ENCODE measurements around the gene PARG. TPM values are rescaled to one million over a fixed set of nuclear protein-coding genes. Genes with fewer than 3 reads are reported as not detected.

Gene PARG
- polyA plus RNA-seq, 1 donor (not counting 4 experiments of a cell fraction or from before 2014, with no cell fraction given): 18.6 TPM

DNA sequence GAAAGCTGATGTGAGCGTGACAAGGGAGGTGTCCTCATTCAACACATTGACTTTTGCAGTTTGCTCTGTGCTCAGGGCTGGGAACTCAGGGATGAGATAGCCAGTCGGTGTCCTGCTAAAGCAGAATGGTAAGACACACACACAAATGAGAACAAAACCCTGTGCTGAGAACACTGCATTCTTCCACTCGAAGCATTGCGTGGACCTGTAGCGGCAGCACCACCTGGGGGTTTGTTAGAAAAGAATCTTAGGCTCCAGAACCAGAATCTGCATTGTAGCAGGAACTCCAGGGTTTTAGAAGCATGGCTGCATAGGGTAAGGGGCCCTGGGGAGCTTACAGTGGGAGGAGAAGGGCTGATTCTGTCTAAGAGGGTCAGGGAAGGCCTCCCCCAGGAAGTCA is 158.2 kb downstream of the PARG start:
- H2AFZ ChIP-seq (ENCODE audit: control insufficient read depth, low read length): no peak overlapping the region
- peaks cover 5% of the 10 kb centered on the region for H3K27me3 ChIP-seq (ENCODE audit: control insufficient read depth, extremely low read depth, insufficient read depth, low read length)
- H3K4me2 ChIP-seq (ENCODE audit: control insufficient read depth, extremely low read depth, insufficient read depth, low read depth, low read length): no peak overlapping the region
- dilution Hi-C loops (cut with MboI; ENCODE audit: extremely low pct_ligation_motif_present, low sequenced_read_pairs): no loop called here
- no peak overlapping the region for H3K9ac ChIP-seq (ENCODE audit: control insufficient read depth, extremely low read depth, insufficient read depth, low read length)
- DNase-seq (ENCODE audit: low read depth, low spot score) (no peak), FAIRE-seq (no peak)
- no peaks in the 10 kb centered on the region for H3K36me3 ChIP-seq (ENCODE audit: control insufficient read depth in 2 of 2, extremely low read depth in 1 of 2, insufficient read depth in 2 of 2, low read length in 2 of 2)
- TF ChIP-seq, protein P1, sequence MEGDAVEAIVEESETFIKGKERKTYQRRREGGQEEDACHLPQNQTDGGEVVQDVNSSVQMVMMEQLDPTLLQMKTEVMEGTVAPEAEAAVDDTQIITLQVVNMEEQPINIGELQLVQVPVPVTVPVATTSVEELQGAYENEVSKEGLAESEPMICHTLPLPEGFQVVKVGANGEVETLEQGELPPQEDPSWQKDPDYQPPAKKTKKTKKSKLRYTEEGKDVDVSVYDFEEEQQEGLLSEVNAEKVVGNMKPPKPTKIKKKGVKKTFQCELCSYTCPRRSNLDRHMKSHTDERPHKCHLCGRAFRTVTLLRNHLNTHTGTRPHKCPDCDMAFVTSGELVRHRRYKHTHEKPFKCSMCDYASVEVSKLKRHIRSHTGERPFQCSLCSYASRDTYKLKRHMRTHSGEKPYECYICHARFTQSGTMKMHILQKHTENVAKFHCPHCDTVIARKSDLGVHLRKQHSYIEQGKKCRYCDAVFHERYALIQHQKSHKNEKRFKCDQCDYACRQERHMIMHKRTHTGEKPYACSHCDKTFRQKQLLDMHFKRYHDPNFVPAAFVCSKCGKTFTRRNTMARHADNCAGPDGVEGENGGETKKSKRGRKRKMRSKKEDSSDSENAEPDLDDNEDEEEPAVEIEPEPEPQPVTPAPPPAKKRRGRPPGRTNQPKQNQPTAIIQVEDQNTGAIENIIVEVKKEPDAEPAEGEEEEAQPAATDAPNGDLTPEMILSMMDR (optimal IDR thresholded peaks at IDR 0.05 in 1 of 3, IDR thresholded peaks at IDR 0.05 in 1 of 3, conservative IDR thresholded peaks at IDR 0.05 in 1 of 3; ENCODE audit: extremely low read depth in 1 of 3, insufficient read depth in 2 of 3, low read length in 3 of 3): peak in 1 of 3 experiments; percentile 17
- TF ChIP-seq EZH2 (IDR thresholded peaks at IDR 0.05; ENCODE audit: low read length): no peak
- no peaks in the 10 kb centered on the region for H3K9me3 ChIP-seq (ENCODE audit: control insufficient read depth, low read depth, low read length)
- H3K27ac ChIP-seq (ENCODE audit: control insufficient read depth, insufficient read depth, low read length): no peak overlapping the region
- no peaks in the 10 kb centered on the region for H3K79me2 ChIP-seq (ENCODE audit: control insufficient read depth, insufficient read depth, low read length)
- no peak overlapping the region for H3K4me3 ChIP-seq (ENCODE audit: control insufficient read depth in 2 of 3, extremely low read depth in 1 of 3, insufficient read depth in 2 of 3, low read depth in 1 of 3, low read length in 3 of 3)
- H4K20me1 ChIP-seq (ENCODE audit: control insufficient read depth, extremely low read depth, insufficient read depth, low read length): no peaks in the 10 kb centered on the region
- no peaks in the 10 kb centered on the region for H3K9me1 ChIP-seq (ENCODE audit: control insufficient read depth, extremely low read depth, insufficient read depth, low read length)
- H3K4me1 ChIP-seq (ENCODE audit: control insufficient read depth, extremely low read depth, insufficient read depth, low read length): no peaks in the 10 kb centered on the region

DNA sequence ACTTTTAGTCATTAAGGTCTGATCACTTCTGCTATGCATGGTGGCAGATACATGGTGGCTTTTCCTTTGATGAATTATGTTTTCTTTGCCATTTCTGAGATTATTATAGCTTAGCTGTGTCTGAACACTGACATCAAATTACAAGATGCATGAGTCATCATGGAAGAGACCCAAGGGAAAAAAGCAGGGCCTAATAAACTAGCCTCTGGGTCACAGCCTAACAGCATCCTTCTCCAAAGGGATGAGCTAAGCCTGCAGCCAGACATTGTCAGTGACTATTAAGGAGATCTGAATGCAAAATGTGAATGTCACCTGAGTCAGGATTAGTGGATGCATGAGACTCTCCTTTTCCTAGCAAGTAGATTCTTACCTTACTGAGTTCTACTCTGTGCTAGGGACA is 160.6 kb downstream of the PARG start:
- H3K9me1 ChIP-seq (ENCODE audit: control insufficient read depth, extremely low read depth, insufficient read depth, low read length): no peaks in the 10 kb centered on the region
- H3K27ac ChIP-seq (ENCODE audit: control insufficient read depth, insufficient read depth, low read length): no peak overlapping the region
- no peaks in the 10 kb centered on the region for H3K9me3 ChIP-seq (ENCODE audit: control insufficient read depth, low read depth, low read length)
- H3K4me1 ChIP-seq (ENCODE audit: control insufficient read depth, extremely low read depth, insufficient read depth, low read length): no peaks in the 10 kb centered on the region
- peaks cover 5% of the 10 kb centered on the region for H3K27me3 ChIP-seq (ENCODE audit: control insufficient read depth, extremely low read depth, insufficient read depth, low read length)
- dilution Hi-C loops (cut with MboI; ENCODE audit: extremely low pct_ligation_motif_present, low sequenced_read_pairs): no loop called here
- no peak overlapping the region for H3K4me2 ChIP-seq (ENCODE audit: control insufficient read depth, extremely low read depth, insufficient read depth, low read depth, low read length)
- no peak for TF ChIP-seq EZH2 (IDR thresholded peaks at IDR 0.05; ENCODE audit: low read length)
- TF ChIP-seq, protein P1 (optimal IDR thresholded peaks at IDR 0.05 in 1 of 3, IDR thresholded peaks at IDR 0.05 in 1 of 3, conservative IDR thresholded peaks at IDR 0.05 in 1 of 3; ENCODE audit: extremely low read depth in 1 of 3, insufficient read depth in 2 of 3, low read length in 3 of 3): no peak
- no peak for DNase-seq (ENCODE audit: low read depth, low spot score)
- no peaks in the 10 kb centered on the region for H3K36me3 ChIP-seq (ENCODE audit: control insufficient read depth in 2 of 2, extremely low read depth in 1 of 2, insufficient read depth in 2 of 2, low read length in 2 of 2)
- no peak overlapping the region for H2AFZ ChIP-seq (ENCODE audit: control insufficient read depth, low read length)
- no peaks in the 10 kb centered on the region for H3K79me2 ChIP-seq (ENCODE audit: control insufficient read depth, insufficient read depth, low read length)
- no peaks in the 10 kb centered on the region for H4K20me1 ChIP-seq (ENCODE audit: control insufficient read depth, extremely low read depth, insufficient read depth, low read length)
- H3K4me3 ChIP-seq (ENCODE audit: control insufficient read depth in 2 of 3, extremely low read depth in 1 of 3, insufficient read depth in 2 of 3, low read depth in 1 of 3, low read length in 3 of 3): no peak overlapping the region
- no peak overlapping the region for H3K9ac ChIP-seq (ENCODE audit: control insufficient read depth, extremely low read depth, insufficient read depth, low read length)
- no peak for FAIRE-seq
